Coronary artery (tissue), 2 donors: ENCODE data around the gene EPM2A.

Experiments used
- DNase-seq: peaks from one replicate; pipeline ENCODE4 v3.0.0-alpha.2; 2017; ENCODE audit warnings: low spot score
- H3K27ac ChIP-seq, 2 donors: fragments of 200-600 bp; sonication (generic); one replicate each; pipeline ENCODE4 v1.5.1; 2016 to 2019
- H3K4me3 ChIP-seq: fragments of 200-600 bp; sonication (generic); 2 replicates; pipeline ENCODE4 v1.5.1; 2016; ENCODE audit warnings: mild to moderate bottlenecking, moderate library complexity
- CTCF ChIP-seq: fragments of 200-600 bp; sonication (generic); IDR thresholded peaks from one replicate; pipeline ENCODE4 v1.5.1; 2019; ENCODE audit warnings: antibody characterized with exemption

EPM2A gene

GRCh38 chr6:145731447-145731846 lies 3.9 kb downstream of the EPM2A start:
- Histone ChIP-seq H3K4me3 (no peak overlapping the region), H3K27ac (no peak overlapping the region)
- no peak for DNase-seq
- TF ChIP-seq CTCF = no peak

- DNase-seq = no peak
- TF ChIP-seq CTCF = no peak
Observed at GRCh38 chr6:145729887-145730286, 5.4 kb downstream of the EPM2A start.

GRCh38 chr6:145728444-145729385 lies 6.6 kb downstream of the EPM2A start:
- Histone ChIP-seq H3K4me3 (no peak overlapping the region), H3K27ac (no peak overlapping the region)
- no peak for DNase-seq
- TF ChIP-seq CTCF = no peak

More at GRCh38 chr6:145729887-145730286, 5.4 kb downstream of the EPM2A start:
- H3K4me3 ChIP-seq = no peak overlapping the region
- no peak overlapping the region for H3K27ac ChIP-seq

- Histone ChIP-seq H3K27ac (no peak overlapping the region), H3K4me3 (no peak overlapping the region)
- DNase-seq = no peak
- TF ChIP-seq CTCF = no peak
Observed at GRCh38 chr6:145727817-145728388, 7.4 kb downstream of the EPM2A start.

- no peak for TF ChIP-seq CTCF
- Histone ChIP-seq H3K4me3 (no peak overlapping the region), H3K27ac (no peak overlapping the region)
- no peak for DNase-seq
Observed at GRCh38 chr6:145725570-145725969, 9.8 kb downstream of the EPM2A start.

GRCh38 chr6:145723646-145724045 lies 11.7 kb downstream of the EPM2A start:
- DNase-seq = no peak
- Histone ChIP-seq H3K4me3 (no peak overlapping the region), H3K27ac (no peak overlapping the region)
- TF ChIP-seq CTCF = no peak

GRCh38 chr6:145722190-145722589 lies 13.1 kb downstream of the EPM2A start:
- Histone ChIP-seq H3K27ac (no peak overlapping the region), H3K4me3 (no peak overlapping the region)
- no peak for TF ChIP-seq CTCF
- no peak for DNase-seq
